ENCODE results near the gene ZMYND8.
A peak's percentile ranks its signal among the peaks of the same experiment; 100 is the strongest.
"Not testable (repeated sequence)": the region's sequence is repeated elsewhere in the genome, so short reads cannot be mapped to it uniquely, and the experiment has no call there.

Gene ZMYND8

GRCh38 chr20:47282864-47283263 is 73.6 kb downstream of the ZMYND8 start:
- FAIRE-seq: no peak

- no peak for FAIRE-seq
Measured at GRCh38 chr20:47281376-47281775, 75.1 kb downstream of the ZMYND8 start.

DNA sequence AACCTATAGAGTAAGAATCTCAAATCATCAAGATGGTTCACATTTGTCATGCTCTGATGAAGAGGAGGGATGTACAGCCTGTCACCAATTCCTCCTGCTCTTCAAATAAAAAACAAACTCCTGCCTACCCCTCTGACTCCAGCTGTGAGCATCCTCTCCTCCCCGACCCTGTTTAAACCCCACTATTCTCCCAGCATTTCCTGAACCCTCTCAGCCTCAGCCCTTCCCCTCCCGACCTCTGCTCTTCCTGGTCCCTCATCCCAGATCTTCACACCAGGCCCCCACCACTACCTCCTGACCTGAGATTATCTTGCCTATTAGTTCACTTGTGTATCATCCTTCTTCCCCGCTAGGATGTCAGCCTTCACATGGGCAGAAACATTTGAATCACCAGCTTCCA is 75.8 kb downstream of the ZMYND8 start:
- FAIRE-seq: no peak

DNA sequence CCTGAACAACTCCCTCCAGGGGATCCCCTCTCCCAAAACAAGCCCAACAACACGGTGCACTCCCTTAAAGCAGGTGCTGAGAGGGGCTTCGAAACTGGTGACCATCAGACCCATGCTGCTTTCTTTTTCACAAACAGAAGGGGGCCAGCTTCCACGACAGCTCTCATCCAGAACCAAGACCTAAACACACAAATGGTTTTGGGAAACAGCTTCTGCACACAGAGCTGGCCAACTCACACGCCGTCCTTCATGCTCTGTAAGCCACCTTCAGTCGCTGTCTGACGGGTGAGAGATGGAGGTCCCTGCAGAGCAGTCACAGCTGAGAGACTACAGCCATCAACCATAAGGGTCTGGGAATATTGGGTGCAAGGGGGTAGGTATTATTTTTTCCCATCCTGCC is 76.3 kb downstream of the ZMYND8 start:
- FAIRE-seq: no peak

- no peak for FAIRE-seq
Measured at GRCh38 chr20:47278907-47279348, 77.6 kb downstream of the ZMYND8 start.

GRCh38 chr20:47277535-47277872 is 79.0 kb downstream of the ZMYND8 start:
- FAIRE-seq: not testable (repeated sequence)

DNA sequence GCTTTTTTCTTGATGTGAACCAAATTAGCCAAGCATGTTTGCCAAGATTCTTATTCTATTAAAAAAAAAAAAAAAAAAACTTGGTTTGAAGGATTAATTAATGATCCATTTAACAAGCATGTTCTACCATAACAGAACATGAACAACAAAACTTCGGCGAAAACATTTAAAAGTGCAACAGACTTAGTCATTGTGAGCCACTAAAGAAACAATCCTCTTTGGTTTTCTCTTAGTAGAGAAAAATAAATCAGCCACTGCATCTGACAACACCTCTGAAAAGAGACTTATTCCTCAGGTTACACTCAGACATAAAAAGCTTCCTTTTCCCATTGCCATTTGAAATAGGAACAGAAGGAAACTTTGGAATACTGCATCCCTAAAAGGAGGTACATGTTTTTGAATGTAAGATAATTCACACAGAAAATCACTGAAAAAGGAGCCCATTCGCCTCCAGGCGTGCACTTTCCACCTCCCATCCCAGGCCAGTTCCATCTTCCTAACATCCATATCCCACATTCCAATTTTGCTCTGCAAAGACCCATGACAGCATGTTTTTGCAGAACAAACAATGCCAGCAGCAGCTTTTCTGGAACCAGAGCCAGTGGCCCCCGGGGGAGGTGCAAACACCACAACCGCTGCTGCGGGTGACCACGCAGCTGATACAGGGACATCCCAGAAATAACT is 79.5 kb downstream of the ZMYND8 start:
- no peak for FAIRE-seq

- no peak for FAIRE-seq
Measured at GRCh38 chr20:47276251-47276650, 80.2 kb downstream of the ZMYND8 start.

DNA sequence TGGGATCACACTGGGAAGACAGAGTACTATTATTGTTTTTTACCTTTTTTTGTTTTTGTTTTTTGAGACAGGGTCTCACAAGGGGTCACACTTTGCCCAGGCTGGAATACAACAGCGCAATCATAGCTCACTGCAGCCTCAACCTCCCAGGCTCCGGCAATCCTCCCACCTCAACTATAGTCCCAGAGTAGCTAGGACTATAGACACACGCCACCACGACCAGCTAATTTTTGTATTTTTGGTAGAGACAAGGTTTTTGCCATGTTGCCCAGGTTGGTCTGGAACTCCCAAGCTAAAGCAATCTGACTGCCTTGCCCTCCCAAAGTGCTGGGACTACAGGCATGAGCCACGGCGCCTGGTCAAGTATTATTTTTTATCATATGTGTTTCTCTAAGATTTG is 81.0 kb downstream of the ZMYND8 start:
- FAIRE-seq: no peak

- peak; percentile 84 for FAIRE-seq
Measured at GRCh38 chr20:47274401-47275108, 81.9 kb downstream of the ZMYND8 start.

- no peak for FAIRE-seq
Measured at GRCh38 chr20:47273591-47274235, 82.8 kb downstream of the ZMYND8 start.

- FAIRE-seq: peak; percentile 58
Measured at GRCh38 chr20:47272893-47273590, 83.5 kb downstream of the ZMYND8 start.

DNA sequence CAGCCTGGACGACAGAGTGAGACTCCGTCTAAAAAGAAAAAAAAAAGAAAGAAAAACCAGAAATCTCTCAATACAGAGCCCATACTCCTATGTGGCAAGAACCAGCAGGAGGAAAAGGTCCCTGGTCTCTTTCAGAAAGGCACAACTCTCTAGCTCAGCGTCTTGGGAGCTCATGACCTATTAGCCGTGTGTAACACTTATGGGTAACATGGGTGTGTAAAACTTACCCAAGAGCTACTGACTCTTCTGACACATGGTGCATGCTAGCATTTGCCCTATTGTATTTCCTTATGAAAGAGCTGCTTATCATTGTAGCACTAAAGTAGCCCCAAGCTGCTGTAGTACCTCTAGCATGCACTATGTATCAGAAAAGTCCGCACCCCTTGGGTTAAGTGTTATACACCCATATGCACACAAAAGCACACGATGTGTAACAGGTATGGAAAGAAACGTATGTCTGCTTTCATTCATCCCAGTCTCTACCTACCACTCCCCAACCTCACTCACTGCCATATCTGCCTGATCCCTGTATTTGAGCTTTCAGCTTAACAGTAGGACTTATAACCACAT is 85.4 kb downstream of the ZMYND8 start:
- no peak for FAIRE-seq

- no peak for FAIRE-seq
Measured at GRCh38 chr20:47269309-47270165, 87.0 kb downstream of the ZMYND8 start.

DNA sequence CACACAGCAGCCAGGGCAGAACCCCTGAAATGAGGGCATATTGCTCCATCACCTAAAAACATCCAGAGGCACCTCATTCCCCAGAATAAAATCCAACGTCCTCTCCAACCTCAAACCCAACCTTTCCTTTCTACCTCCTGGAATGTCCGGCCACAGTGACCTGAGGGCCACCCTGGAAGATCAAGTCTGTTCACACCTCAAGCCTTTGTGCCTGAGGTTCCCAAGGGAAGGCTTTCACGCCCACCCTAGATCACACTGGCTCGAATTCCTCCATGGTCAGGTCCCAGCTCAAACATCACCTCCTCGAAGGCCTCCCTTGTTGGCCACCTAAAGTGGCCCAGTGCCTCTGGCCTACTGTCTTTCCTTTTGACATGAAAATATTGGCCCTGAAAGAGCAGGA is 88.9 kb downstream of the ZMYND8 start:
- FAIRE-seq: no peak

DNA sequence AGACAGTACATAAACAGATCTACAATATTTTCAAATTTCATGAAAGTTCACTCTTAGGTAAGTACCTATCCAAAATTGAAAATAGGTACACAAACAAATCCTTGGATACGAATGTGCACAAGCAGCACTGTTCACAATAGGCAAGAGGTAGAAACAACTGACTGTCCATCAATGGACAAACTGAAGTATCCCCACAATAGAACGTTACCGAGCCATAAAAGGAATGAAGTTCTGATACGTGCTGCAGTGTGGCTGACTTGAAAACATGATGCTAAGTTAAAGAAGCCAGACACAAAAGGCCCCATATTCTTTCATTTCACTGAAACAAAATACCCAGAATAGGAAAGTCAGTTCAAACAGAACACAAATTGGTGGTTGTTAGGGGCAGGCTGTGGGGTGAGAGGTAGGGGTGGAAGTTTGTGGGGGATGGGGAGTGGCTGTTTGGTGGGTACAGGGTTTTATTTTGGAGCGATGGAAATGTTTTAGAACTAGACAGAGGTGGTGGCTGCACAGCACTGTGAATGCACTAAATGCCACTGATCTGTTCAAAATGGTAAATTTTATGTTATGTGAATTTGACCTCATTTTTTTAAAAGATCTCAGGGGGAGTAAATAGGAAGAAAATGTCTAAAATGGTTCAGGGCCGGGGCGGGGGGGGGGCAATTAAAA is 89.5 kb downstream of the ZMYND8 start:
- FAIRE-seq: no peak

DNA sequence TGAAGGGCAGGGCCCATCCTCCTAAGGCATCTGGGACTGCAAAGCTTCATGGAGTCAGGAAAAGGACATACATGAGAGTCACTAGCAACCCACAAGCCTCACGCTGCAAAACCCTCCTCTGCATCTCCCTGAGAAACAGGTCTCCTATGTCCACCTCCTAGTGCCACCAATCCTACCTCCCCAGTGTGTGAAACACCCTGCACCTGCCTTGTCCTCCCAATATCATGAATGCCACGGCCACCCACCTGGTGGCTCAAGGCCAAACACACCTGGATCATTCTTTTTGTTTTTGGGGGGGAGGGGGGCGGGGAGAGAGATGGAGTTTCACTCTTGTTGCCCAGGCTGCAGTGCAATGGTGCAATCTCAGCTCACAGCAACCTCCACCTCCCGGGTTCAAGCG is 90.5 kb downstream of the ZMYND8 start:
- no peak for FAIRE-seq

GRCh38 chr20:47265214-47265613 is 91.3 kb downstream of the ZMYND8 start:
- no peak for FAIRE-seq

- FAIRE-seq: not testable (repeated sequence)
Measured at GRCh38 chr20:47264137-47264769, 92.2 kb downstream of the ZMYND8 start.

DNA sequence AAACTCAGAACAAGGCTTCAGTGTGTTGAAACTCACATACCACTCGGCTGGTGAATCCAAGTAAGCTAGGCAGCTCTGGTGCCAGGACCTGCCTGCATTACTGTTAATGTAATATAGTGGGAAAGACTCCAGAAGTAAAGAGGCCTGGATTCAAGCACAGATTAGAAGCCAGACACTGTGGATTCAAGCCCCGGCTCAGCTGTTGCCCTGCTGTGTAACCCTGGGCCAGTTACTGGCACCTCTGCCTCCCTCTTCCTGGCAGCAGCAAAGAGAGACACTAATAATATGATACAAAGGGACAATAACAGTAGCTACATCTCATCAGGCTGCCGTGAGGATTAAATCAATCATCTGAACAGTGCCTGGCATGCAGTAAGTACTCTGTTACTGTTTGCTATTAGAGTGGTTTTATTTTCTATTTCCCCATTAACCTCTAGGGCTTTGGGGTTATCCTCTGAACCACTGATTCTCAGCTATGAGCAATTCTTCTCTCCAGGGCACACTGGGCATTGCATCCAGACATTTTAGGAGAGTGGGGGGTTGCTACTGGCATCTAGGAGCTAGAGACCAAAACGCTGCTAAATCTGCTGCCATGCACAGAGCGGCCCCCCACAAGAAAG is 92.9 kb downstream of the ZMYND8 start:
- FAIRE-seq: no peak

GRCh38 chr20:47263080-47263464 is 93.4 kb downstream of the ZMYND8 start:
- no peak for FAIRE-seq

Measured in A204.1 (cell line).